Measurements from ENCODE around the gene SLC6A18.

Gene SLC6A18

DNA sequence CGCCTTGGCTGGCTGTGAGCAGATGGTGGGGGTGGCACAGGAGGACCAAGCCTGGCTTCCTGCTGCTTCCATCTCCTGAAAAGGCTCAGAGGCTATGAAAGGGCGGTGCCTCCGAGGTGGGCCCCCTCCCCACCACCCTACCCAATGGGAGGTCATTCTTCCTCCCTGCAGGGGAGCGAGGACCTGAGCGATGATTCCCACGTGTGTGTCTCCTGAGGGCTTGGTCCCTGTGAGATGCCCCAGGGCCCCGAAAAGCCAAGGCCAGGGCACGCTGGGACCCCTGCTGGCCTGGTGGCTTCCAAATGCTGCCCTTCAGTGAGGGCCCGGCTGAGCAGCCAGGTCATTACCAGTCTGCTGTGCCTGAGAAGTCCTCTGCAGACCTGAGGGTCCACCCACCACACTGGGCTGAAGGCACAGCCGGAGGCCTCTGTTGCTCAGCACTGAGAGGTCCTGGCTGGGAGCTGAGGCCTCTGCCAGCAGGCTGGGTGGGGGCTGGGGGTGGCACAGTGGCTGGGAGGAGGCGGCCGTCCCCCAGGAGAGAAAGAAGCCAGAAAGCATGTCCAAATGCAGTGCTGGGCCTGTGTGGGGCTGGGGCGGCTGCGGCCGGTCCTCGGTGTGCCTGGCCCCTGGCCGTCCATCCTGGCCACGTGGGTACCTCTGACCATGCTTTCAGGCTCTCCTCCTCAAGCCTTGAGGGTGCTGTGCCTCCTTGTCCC, 37.8 kb upstream of the SLC6A18 start:
- DNase-seq = no peak

GRCh38 chr5:1187950-1188334, 37.2 kb upstream of the SLC6A18 start:
- DNase-seq = no peak

DNA sequence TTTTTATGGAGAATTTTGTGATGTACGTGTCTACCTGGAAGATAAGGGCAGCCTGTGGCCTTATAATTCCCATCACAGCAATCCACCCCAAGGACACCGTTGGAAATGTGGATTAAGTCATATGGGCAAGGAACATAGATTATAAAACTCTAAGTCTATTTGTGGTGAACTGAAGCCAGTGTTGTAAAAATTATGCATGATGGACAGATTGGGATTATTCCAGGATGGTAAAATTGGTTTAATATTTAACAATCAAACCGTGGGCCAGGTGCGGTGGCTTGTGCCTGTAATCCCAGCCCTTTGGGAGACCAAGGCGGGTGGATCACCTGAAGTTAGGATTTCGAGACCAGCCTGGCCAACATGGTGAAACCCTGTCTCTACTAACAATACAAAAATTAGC, 36.7 kb upstream of the SLC6A18 start:
- no peak for DNase-seq

DNA sequence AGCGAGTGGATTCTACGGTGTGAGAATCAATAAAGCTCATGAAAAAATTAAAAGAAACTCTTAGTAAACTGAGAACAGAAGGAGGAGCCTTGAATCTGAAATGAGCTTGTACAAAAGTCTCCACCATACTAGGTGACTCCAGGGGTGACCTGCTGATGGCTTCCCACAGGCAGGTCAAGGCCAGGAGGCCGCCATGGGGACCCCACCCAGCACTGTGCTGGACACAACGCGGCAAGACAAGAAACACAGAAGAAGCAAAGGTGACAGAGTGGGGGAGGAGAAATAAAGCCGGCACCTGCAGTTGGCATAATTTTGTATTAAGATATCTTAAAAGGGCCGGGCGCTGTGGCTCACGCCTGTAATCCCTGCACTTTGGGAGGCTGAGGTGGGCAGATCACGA, 35.9 kb upstream of the SLC6A18 start:
- DNase-seq = no peak

DNA sequence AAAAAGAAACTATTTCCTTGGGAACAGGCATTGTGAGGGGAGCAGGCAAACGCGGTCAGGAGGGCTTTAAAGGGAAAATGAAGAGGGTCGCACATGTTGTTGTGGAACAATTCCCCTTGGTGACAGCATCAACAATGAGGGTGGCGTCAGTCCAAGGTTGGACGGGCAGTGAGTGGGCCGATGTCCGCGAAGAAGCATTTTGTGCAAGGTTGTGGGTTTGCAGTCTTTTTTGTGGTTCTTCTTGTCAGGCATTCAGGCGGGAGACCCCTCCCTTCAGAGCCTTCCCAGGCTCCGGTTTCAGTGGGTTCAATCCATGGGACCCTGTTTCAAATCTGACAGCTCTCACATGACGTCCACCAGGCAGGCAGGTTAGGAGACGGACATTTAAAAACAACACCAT, 34.9 kb upstream of the SLC6A18 start:
- DNase-seq = no peak

- DNase-seq = no peak
These were observed 34.3 kb upstream of the SLC6A18 start for GRCh38 chr5:1190837-1191239.

GRCh38 chr5:1192971-1193590, 32.1 kb upstream of the SLC6A18 start:
- DNase-seq = no peak

GRCh38 chr5:1193591-1193985, 31.6 kb upstream of the SLC6A18 start:
- DNase-seq = no peak

- no peak for DNase-seq
These were observed 30.8 kb upstream of the SLC6A18 start for GRCh38 chr5:1194378-1194777.

- no peak for DNase-seq
These were observed 29.7 kb upstream of the SLC6A18 start for GRCh38 chr5:1195439-1195838.

GRCh38 chr5:1195916-1196315, 29.3 kb upstream of the SLC6A18 start:
- no peak for DNase-seq

DNA sequence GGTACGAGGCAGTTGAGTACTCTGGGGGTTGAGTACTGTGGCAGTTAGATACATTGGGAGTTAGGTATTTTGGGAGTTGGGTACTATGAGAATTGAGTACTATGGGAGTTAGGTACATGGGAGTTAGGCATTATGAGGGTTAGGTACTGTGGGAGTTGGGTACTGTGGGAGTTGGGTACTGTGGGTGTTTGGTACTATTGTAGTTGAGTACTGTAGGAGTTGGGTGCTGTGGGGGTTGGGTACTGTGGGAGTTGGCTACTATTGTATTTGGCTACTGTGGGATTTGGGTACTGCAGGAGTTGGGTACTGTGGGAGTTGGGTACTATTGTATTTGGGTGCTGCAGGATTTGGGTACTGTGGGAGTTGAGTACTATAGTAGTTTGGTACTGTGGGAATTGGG, 28.6 kb upstream of the SLC6A18 start:
- no peak for DNase-seq

DNA sequence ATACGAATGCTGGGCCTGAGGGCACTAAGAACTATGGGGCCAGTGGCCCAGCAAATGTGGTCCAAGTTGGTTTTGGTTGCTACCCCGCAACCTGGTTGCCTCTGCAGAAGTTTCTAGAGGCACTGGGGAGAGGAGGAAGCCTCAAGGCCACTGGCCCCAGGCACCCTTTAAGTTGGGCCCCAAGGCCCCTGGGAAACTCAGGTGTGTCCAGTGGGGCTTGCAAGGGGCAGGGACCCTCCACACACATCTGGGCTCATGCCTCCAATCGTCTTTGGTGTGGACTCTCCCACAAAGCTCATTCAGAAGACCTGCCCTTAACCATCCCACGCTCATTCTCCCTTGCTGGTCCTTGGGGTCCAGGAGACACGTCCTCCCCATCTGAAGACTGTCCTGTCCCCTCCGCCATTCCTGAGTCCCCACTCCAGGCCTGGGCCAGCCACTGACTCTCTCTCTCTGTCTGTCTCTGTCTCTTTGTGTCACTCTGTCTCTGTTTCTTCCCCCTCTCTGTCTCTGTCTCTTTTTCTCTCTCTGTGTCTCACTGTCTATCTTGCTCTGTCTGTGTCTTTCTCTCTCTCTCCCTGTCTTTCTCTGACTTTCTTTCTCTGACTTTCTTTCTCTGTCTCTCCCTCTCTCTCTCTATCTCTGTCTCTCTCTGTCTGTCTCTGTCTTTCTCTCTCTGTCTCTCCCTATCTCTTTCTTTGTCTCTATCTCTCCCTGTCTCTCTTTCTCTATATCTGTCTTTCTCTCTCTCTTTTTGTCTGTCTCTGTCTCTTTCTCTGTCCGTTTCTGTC, 27.1 kb upstream of the SLC6A18 start:
- DNase-seq = no peak

GRCh38 chr5:1199340-1199648, 25.9 kb upstream of the SLC6A18 start:
- no peak for DNase-seq

DNA sequence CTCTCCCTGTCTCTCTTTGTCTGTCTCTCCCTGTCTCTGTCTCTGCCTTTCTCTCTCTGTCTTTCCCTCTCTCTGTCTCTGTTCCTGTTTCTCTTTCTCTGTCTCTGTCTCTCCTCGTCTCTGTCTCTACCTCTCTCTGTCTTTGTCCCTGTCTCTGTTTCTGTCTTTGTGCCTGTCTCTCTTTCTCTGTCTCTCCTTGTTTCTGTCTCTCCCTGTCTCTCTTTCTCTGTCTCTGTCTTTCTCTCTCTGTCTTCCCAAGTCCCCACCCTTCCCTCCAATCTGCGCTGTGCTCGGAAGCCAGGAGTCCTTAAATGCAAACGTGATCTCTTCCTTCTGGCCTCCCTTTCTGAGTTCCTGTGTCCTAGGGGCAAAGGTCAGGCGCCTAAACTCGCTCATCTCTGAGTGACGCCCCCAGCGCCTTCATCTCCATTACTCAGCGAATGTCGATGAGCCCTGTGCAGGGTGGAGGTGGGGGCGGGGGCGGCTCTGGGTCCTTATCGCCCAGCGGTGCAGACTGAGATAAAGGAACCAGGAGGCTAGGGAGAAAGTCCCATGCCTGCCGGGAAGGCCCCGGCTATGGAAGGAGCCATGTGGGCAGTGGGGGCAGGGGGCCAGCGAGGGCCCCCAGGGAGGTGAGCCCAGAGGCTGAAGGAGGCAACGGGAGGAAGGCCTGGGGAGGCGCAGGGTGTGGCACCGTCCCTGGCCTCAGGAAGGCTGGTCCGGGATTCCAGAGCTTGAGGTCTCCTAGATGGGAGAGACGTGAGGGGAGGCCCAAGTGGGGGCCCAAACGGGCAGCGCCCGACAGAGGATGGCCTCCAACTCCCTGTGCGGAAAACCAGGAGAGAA, 25.3 kb upstream of the SLC6A18 start:
- no peak for DNase-seq

DNA sequence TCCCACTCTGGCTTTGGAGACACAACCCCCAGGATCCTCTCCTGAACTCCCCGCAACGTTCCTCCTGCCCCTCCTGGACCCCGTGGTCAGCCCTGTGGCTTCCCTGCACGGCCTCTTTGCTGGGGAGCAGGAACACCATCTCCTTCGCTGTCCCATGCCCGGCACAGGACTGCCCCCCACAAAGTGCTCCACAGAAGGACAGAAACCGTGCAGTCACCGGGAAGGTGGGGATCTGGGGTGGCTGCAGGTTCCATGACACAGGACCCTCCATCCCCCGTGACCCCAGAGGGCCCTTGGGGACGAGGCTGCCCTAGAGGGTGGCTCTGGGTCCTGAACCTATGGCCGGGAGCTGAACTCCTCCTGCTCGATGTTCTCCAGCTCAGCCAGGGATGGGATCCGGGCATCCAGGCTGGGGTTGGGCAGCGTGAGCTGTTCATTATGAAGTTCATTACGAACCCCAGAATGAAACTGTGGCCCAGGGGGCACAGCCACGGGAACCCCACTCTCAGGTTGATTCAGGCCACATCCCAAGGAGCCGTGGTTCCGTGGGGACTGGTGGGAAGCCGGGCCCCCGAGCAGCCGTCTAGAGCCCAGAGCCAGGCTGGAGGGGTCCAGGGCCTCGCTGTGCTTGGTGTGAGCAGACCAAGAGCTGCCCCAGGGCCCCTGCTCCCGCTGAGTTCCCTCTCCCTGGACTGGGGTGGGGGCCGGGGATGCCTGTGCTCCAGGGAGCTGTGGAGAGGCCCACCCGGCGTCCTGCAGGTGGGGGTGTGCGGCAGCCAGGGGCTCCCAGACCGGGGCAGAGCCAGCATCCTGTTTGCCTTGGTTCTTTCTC, 24.5 kb upstream of the SLC6A18 start:
- DNase-seq = no peak

GRCh38 chr5:1201327-1202025, 23.7 kb upstream of the SLC6A18 start, which contains the start of gene SLC6A19:
Gene SLC6A19, plus strand, starts transcription at chr5:1201595. Its CDS starts 56 bp downstream, at chr5:1201651.
- DNase-seq = no peak

- DNase-seq = no peak
These were observed 23.0 kb upstream of the SLC6A18 start for GRCh38 chr5:1202026-1202797.

DNA sequence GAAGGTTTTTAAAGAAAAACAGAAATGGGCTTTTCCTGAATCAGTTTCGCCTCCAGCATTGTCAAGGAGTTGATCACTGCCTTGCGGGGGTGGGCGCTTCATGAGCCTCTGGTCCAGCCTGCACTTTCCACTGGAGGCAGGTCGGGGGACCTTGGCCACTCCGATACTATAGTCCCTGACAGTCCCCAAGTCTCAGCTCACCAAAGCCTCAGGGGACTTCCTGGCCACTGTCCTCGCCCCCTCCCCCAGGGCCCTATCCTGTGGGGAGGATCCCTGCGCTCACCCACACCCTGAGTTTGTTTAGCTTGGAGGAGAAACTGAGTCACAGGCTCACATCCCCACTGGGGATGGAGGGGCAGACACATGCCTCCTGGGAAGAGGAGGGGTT, 22.4 kb upstream of the SLC6A18 start:
- no peak for DNase-seq

DNA sequence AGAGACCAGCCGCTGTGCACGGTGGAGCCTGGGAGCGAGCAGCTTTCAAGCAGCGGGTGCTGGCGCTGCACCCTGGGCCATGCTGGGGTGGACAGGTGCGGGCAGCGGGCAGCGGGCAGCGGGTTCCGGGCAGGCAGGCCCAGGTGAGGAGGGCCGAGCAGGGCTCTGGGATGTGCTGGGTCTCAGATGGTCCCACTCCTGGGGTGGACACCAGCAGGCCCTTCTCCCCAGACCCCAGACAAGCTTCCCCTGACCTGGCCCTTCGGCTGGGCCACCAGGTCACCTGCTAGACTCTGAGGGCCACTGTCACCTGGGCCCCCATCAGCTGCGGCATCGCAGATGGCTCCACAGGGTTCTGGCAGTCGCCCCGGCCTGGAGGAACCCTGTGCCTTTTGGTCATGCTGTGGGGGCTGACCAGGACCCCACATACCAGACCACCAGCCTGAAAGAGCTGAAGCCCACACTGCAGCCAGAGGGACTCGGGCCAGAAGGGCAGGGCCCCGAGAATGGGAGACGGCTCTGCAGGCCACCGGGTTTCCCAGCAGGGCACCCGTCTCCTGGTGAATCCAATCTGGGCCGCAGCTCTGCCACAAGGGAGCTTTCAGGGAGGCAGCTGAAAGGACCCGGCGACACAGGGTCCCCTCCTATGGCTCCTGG, 21.7 kb upstream of the SLC6A18 start:
- no peak for DNase-seq
